VCaP (cell line): Measurements from ENCODE around the gene SLC2A6.
A peak's percentile ranks its signal among the peaks of the same experiment; 100 is the strongest.

Source experiments
- H3K27ac ChIP-seq: fragments of 450-650 bp; 2 replicates; pipeline ENCODE4 v1.5.1; 2017
- CTCF ChIP-seq: fragments of 450-650 bp; conservative IDR thresholded peaks from 2 replicates; pipeline ENCODE4 v1.5.1; 2017; ENCODE audit warnings: mild to moderate bottlenecking, moderate library complexity

SLC2A6 gene

GRCh38 chr9:133499132-133499891 lies 20.4 kb upstream of the SLC2A6 start:
- peak; percentile 4; the same call in 1 of the 2 replicates for TF ChIP-seq CTCF
- H3K27ac ChIP-seq, result no peak overlapping the region

- no peak overlapping the region for H3K27ac ChIP-seq
- no peak for TF ChIP-seq CTCF
Observed at GRCh38 chr9:133496861-133497842, 18.3 kb upstream of the SLC2A6 start.

GRCh38 chr9:133495327-133496293 lies 16.7 kb upstream of the SLC2A6 start:
- no peak overlapping the region for H3K27ac ChIP-seq
- no peak for TF ChIP-seq CTCF

GRCh38 chr9:133494636-133495326 lies 15.9 kb upstream of the SLC2A6 start:
- H3K27ac ChIP-seq, result no peak overlapping the region
- TF ChIP-seq CTCF, result no peak

GRCh38 chr9:133493845-133494540 lies 15.1 kb upstream of the SLC2A6 start:
- no peak for TF ChIP-seq CTCF
- H3K27ac ChIP-seq, result no peak overlapping the region

GRCh38 chr9:133493428-133493827 lies 14.5 kb upstream of the SLC2A6 start:
- TF ChIP-seq CTCF, result no peak
- H3K27ac ChIP-seq, result no peak overlapping the region
